Stimulated activated CD8-positive, alpha-beta memory T cell treated with anti-CD3 and anti-CD28 coated beads, Interleukin-15, amount 100 ng/mL, for 1 hour (primary cell): ENCODE results near the gene TPM4.
"Not testable (repeated sequence)": the region's sequence is repeated elsewhere in the genome, so short reads cannot be mapped to it uniquely, and the experiment has no call there.

Experiments
- DNase-seq: peaks from one replicate; pipeline ENCODE4 v3.0.0-alpha.2; 2020; ENCODE audit warnings: low read depth

Gene TPM4

DNA sequence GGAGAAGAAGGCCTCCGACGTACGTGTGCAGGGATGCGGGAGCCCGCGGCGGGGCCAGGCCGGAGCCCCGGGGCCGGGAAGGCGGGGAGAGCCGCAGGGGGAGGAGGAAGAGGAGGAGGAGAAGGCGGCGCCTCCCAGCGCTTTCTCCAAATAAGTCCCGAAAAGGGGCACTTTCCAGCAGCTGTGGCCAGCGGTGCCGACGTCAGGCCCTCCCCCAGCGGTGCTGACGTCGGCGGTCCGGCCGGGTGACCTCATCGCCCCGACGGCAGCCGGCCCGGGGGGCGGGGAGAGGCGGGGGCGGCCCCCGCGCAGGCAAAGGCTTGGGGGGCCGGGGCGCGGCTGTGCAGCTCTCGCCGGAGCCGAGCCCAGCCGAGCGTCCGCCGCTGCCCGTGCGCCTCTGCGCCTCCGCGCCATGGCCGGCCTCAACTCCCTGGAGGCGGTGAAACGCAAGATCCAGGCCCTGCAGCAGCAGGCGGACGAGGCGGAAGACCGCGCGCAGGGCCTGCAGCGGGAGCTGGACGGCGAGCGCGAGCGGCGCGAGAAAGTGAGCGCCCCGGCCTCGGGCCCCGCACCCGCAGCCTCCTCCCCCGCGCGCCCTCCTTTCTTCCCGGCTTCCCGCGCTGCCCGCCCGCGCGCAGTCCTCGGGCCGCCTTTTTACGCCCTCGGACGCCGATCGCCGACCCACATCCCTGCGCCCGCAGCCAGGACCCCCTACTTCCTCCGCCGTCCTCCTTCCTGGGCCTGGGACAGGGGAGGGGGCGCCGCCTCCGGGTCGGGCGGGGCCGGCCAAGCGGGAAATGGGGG lies at the start of gene TPM4:
Gene TPM4, plus strand, starts transcription at position 342 of the 804 bp plus-strand sequence. Its CDS starts 71 bp downstream, at position 413.
- peak; percentile 70 for DNase-seq

DNA sequence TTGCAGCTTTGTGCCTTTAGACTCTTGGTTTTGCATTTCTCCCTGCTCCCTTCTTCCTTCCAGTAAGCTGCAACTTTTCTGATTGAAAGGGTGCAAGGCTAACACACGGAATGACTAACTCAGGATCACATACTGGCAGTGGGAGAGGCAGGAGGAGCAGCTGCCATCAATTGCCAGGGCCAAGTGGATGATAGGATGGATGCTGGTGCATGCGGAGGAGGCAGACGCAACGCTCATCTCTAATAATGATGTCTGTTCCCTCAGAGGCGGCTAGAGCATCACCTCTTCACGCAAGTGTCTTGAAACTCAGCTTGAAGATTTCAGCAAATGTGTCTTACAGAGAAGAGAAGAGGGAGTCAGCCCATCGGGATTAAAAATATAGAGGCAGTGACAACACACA lies 49.5 kb upstream of the TPM4 start:
- DNase-seq, result no peak

DNA sequence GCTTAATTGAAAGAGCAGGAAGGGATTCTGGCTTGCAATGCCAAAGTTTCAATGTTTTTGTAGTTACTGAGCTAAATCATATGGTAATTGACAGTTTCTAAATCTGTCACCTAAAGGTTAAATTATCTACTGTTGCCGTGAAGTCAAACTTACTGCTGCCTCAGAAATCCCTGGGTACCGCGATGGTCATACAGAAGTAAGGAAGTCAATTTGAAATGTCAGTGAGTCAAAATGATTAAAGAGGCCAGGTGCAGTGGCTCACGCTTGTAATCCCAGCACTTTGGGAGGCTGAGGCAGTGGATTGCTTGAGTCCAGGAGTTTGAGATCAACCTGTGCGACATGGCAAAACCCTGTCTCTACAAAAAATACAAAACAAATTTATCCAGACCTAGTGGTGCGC lies 48.8 kb upstream of the TPM4 start:
- no peak for DNase-seq

DNA sequence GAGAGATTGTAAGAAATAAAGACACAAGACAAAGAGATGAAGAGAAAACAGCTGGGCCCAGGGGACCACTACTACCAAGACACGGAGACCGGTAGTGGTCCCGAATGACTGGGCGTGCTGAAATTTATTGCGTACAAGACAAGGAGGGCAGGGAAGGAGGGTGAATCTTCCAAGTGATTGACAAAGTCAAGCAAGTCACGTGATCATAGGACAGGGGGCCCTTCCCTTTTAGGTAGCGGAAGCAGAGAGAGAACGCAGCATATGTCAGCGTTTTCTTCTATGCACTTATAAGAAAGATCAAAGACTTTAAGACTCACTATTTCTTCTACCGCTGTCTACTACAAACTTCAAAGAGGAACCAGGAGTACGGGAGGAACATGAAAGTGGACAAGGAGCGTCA lies 46.1 kb upstream of the TPM4 start:
- not testable (repeated sequence) for DNase-seq

DNA sequence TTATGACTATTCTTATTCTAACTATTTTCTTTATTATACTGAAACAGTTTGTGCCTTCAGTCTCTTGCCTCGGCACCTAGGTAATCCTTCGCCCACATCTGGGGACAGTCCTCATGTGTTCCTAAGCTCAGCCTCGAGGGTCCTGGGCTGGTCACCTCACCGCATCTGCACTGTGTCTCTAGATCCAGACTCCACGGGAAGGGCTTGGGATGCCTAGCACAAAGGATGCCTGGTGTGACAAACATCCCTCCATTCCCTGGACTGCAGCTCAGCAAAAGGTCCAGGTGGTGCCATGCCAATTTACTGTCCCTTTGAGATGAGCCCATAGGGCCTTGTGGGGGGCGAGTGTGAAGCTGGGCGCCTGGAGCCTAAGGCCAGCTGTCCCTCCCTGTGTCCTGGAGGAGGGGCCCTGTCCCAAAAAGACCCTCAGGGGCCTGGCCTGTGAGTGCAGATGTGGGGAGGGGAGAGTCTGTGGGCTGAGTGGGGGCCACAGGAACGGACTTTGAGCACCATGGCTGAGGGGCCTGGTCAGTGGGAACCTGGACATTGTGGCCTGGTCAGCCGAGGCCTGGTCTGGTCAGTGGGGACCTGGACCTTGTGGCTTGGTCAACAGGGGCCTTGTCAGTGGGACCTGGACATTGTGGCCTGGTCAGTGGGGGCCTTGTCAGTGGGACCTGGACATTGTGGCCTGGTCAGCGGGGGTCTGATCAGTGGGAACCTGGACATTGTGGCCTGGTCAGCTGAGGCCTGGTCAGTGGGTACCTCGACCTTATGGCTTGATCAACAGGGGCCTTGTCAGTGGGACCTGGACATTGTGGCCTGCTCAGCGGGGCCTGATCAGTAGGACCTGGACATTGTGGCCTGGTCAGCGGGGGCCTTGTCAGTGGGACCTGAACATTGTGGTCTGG lies 45.1 kb upstream of the TPM4 start:
- DNase-seq, result no peak

DNA sequence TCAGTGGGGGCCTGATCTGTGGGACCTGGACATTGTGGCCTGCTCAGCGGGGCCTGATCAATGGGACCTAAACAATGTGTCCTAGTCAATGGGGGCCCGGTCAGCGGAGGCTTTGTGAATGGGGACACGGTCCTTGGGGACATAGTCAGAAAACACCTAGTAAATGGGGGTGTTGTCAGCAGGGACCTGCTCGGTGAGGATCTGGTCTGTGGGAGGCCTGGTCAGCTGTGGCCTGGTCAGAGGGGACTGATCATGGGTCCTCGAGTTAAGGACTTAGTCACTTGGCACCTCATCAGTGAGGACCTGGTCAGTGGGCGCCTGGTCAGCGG lies 44.5 kb upstream of the TPM4 start:
- no peak for DNase-seq

DNA sequence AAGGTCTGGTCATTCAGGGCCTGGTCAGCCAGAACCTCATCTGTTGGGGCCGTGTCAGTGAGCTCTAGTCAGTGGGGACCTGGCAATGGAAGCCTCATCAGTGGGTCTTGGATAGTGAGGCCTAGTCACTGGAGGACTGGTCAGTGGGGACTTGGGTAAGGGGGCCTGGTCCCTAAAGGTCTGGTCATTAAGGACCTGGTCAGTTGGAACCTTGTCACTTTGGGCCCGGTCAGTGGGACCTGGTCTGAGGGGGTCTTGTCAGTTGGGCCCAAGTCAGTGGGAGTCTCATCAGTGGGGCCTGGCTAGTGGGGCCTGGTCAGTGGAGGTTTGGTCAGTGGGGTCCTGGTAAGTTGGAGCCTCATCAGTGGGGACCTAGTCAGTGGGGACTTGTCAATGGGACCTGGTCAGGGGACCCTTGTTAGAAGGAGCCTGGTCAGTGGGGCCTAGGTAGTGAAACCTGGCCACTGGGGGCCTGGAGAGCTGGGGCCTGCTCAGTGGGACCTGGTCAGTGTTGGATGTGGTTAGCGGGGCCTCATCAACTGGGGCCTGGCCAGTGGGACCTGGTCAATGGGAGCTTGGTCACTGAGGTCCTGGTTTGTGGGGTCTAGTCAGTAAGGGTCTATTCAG lies 43.7 kb upstream of the TPM4 start:
- no peak for DNase-seq

DNA sequence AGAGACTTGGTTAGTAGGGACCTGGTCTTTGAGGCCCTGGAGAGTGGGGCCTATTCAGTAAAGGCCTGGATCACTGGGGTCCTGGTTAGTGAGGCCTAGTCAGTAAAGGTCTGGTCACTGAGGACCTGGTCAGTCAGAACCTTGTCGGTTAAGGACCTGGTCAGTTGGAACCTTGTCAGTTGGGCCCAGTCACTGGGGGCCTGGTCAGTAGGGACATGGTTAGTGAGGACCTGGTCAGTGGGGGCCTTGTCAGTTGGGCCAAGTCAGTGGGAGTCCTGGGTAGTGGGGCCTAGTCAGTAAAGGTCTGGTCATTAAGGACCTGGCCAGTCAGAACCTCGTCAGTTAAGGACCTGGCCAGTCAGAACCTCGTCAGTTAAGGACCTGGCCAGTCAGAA lies 43.2 kb upstream of the TPM4 start:
- DNase-seq, result no peak

DNA sequence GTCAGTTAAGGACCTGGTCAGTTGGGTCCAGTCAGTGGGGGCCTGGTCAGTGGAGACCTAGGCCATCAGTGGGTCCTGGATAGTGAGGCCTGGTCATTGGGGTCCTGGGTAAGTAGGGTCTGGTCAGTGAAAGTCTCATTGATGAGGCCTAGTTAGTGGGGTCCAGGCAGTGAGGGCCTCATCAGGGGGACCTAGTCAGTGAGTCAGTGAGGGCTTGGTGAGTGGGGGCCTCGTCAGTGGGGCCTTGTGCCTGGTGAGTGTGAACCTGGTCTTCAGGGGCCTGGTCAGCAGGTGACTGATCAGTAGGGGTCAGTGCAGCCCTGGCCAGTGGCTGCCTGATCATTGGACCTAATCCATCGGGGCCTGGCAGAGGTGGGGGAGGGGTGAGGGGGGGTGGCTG lies 42.6 kb upstream of the TPM4 start:
- DNase-seq, result no peak

DNA sequence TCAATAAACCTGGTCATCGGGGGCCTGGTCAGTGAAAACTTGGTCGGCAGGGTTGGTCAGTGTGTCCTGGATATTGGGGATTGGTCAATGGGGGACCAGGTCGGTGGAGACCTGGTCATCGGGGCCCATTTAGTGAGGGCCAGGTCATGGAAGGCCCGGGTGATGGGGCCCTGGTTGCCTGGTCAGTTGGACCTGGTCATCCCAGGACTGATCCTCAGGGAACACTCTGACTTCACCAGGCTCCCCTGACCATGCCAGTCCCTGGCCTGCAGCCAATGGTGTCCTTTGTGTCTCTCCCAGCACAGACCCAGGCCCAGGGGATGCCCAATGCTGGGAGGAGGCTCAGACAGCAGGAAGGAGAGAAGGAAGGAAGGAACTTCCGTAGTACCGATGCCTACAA lies 42.1 kb upstream of the TPM4 start:
- no peak for DNase-seq

DNA sequence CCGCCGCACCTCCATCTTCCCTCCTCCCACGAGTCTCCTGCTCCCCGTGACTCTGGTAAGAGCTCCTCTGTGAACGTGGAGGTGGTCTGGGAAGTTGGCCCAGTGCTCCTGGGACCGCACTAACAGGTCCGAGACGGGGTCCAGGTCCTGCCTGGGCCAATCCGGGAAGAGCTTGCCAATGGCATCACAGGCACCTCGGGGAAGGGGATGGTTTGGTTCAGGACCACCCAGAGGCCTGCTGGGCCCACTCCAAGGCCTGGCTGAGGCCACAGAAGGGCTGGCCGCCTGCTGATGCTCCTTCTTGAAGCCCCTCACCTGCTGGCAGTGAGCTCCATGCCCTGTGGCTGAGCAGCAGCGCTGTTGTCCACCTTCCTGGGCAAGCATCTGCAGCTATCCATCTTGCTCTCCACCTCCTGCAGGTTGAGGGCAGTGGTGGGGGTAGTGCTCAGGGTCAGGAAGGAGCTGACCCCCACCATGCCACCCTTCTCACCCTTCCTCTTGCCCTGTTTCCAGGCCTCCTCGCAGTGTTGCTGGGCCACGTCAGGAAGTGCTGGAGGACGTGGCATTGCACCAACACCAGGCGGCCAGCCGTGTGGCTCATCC lies 41.2 kb upstream of the TPM4 start:
- no peak for DNase-seq

DNA sequence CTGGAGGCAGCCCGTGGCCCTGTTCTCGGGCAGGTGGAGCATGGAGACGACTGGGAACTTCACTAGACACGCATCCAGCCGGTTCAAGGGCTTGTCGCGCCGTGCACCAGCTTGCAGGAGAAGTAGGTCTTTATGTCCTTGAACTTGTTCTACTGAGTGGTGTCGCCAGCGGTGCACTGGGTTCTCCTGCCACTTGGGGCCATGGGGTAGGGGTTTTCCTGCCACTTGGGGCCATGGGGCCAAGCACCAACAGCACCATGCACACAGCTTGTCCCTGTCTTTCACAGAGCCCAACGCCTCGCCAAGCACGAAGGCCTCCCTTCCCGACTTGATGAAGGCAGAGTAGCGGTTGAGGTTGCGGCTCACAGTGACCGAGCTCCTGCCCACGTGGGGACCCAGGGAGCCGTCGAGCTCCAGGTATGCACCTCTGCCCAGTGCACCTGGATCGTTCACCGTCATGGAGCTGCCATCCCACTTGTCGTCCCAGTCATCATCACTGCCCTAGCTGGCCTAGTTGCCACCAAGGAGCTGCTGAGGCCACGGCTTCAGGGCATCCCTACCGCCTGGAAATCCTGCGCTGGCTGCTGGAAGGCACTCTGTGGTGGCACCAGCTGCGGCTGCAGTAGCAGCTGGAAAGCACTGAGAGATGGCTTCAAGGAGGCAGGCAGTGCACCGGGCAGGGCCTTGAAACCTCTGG lies 40.5 kb upstream of the TPM4 start:
- DNase-seq, result no peak

DNA sequence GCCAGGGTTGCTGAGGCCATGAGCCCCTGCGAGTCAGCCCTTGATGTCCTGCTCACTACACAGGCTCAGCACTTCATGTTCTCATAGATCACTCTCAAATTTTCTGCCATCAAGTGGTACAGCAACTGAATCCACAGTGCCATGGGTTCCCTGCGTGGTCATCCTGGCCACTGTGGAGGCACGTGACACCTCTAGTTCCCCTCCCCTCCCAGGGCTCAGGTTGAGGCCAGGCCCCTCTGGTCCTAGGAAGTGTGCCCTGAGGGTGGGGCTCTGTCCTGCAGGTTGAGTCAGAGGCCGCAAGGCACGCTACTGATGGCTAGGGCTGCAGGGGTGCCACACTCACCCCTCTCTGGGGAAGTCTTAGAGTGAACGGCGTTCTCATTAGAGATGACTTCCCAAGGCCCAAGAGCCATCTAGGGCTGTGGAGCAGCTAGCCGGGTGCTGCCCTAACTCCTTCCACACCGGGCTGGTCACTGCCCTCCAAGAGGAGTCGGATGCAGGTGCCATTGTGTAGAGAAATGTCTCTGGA lies 39.8 kb upstream of the TPM4 start:
- no peak for DNase-seq

DNA sequence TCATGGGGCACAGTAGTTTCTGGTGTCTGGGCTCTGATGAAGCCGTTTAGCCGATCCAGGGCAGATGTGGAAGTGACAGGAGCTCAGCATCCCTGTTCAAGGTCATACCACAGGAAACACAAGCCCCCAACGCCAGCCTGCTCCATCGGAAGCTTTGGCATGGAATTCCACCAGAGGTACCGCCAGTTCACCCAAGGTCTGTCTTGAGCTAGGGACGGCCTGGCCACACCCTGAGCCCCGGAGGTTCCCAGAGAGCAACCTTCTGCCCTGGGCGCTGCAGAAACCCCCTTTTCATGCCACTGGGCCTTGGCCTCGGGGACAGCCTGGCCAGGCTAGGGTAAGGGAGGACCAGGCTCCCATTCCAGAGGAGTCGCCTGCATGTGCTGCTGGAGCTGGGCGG lies 39.4 kb upstream of the TPM4 start:
- no peak for DNase-seq

DNA sequence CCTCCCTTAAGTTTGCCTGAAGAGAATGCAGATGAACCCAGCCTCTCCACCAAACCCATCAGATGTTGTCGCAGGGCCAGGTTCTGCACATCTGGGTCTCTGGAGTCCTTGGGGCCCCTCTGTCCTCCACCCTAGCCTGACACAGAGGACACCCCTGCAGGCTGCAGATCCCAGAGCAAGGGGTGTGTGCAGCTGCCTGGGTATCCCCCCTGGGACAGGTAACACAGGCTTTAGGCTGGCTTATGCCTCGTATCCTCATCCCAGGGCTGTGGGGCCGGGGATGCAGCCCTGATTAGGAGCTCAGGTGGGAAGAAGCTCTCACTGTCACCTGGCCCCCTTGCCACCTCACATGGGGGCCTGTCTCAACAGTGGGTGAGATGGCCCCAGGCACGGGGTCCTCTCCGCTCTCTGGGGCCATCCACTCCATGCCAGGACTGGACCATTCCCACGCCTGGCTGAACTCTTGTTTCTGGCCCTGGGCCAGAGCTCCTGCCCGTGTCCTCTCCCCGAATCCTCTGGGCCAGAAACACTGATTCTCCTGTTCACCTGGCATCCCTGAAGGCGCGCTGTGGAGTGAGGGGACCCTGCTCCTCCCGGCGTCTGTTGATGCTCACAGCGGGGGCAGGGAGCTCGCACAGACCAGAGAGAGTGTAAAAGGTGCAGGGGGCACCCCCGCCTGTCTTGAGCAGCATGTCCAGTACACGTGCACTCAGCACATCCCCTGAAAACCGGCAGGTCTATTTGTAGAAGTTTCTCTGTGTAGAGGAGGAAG lies 38.7 kb upstream of the TPM4 start:
- no peak for DNase-seq

DNA sequence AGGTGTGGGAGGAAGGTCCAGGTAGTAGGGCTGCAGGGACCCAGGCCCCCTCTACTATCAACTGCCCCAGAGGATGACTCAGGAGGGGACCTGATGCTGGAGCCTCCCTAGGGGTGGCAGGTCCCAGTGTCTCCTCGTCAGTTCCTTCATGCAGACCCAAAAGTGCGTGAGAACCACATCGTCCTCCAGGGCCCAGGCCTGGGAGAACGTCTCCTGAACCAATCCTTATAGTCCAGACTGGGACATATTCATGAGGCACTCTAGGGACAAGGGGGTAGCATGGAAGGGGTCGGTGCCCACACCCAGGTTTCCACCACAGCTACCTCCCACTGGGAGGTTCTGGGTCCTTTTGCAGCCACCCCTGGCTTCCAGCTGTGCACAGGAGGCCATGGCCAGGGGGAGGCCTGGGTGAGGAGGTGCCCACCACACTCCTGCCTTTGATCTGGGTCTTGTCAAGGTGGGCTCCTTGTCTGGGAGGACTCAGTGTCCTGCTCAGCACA lies 38.0 kb upstream of the TPM4 start:
- DNase-seq, result no peak

DNA sequence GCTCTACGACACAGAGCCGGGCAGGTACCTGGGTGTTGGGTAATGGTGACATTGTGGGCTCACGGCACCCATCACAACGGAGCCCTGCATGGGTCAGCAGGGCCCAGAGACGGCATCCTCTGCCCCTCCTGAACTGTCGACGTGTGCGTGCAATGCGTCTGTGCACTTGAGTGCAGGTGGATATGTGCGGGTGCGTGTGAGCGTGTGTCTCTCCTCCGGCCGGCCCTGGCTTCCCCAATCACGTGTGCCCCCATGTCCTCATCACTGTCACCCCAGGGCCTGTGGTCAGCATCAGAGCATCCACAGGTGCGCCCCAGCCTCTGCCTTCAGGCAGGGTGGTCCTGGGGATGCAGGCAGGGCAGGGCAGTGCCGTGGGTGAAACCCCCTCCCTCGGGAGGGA lies 37.2 kb upstream of the TPM4 start:
- no peak for DNase-seq

DNA sequence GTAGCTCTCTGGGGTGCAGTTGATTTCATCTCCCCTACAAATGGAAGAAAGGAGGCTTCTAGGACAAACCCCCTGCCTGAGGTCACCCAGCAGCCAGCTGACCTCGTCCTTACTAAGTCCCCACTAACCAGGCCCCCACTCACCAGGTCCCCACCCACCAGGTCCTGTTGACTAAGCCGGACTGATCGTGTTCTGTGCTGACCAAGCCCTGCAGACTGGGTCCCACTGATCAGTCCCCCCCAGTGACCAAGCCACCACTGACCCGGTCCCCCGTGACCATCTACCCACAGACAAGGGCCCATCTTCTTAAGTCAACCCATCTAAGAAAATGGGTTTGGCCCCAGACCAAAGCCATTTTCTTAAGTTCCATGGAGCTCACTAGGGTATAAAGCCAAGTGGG lies 36.8 kb upstream of the TPM4 start:
- DNase-seq, result no peak

DNA sequence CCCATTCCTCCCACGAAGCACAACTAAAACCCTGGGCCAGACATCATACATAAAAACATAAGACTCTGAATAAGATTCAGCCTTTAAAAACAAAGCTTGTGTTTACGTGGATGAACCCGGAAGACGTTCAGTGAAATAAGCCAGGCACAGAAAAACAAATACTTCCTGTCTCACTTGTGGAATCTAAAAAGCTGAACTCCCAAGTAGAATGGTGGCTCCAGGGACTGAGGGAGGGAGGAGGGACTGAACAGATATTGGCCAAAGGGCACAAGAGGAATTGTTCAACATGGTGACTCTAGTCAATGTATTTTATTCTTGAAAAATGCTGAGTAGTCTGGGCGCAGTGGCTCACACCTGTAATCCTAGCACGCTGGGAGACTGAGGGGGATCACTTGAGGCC lies 35.7 kb upstream of the TPM4 start:
- DNase-seq, result no peak

DNA sequence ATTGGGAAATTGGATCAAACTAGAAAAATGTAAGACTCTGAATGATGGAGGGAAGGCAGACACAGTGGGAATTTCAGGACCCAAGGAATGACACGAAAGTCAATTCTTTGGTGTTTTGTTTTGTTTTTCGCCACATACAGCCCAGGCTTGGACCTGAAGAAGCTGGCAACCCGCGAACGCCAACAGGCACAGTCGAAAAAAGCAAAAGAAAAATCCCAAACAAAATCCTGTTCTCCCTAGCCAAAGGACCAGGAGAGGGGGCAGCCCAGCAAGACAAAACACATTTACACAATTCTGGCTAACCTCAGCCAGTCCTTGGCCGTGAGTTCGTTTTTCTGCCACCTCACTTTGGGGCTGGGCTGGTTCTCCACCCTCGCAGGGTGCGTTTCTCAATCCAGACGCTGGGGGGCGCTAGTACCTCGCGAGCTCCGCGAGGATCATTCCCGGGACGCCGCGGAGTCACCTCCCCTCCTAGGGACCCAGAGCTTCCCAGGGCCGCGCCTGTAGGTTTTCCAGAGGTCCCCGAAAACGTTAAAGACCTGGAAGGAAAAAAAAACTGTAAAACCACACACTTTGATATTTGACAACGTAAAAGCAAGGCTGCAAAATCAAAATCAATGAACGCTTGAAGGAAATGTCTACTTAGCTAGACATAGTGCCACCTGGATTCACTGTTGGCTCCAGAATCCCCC lies 34.9 kb upstream of the TPM4 start:
- DNase-seq, result peak; percentile 63
